SK-N-DZ (cell line): ENCODE data around the gene TBPL1.
"Not testable (repeated sequence)": the region's sequence is repeated elsewhere in the genome, so short reads cannot be mapped to it uniquely, and the experiment has no call there.

ENCODE experiments used
- DNase-seq: peaks from one replicate; pipeline ENCODE4 v3.0.0-alpha.2; 2015; ENCODE audit warnings: low spot score

Gene TBPL1

GRCh38 chr6:133973109-133973971, 20.3 kb downstream of the TBPL1 start:
- DNase-seq = peak; percentile 51

DNA sequence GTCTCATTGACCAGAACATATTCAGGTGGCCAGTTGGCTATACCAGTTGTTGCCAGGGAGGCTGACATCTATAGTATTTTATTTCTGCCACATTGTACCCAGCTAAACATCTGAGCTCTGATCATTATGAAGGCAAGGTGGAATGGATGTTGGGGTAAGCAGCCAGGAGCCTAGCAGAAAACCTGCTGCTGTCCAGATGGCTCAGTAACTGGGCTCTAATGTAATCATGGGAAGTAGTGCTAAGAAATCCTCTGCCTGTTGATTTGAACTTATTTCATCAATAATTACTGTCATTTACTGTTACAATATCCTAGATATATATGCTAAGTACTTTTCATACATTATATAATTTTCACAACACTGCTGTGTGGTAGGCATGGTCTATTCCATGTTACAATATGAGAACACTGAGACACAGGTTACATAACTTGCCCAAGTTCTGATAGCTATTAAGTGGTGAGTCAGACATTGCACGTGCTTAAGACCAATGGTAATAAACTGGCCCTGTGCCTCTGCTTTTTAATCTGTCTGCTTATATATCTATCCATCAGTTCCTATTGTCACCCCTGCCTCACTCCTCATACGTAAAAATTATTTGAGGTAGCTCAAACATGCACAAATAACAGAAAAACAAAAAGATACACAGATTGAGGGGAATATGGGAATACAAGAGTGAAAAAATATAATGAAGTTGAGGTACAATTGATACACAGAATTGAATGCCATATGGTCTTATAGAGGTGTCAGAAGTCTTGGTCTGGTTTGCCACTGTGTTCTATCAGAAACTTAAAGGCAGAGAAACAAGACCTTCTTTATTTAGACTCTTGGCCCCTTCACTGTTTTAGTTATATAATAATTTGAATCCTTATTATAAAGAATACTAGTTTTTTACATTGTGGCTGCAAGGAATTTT, 25.2 kb downstream of the TBPL1 start:
- DNase-seq = peak; percentile 33

DNA sequence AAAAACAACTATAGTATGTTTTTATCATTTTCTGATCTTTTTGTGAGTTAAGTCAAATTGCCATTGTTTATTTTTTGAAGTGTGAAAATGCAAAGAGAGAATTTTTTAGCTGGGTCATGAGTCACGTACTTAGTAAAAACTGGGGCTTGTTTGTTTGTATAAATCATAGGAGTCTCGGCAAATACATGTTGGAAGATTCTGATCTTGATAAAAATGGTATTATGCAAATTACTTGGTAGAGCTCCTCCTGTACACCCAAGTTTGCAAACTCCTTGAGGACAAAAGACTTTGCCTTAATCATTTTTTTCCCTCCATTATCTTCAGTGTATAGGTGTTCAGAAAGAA, 25.8 kb downstream of the TBPL1 start:
- no peak for DNase-seq

- not testable (repeated sequence) for DNase-seq
These were observed 26.4 kb downstream of the TBPL1 start for GRCh38 chr6:133979269-133979963.

GRCh38 chr6:133980168-133980567, 27.1 kb downstream of the TBPL1 start:
- DNase-seq = no peak

DNA sequence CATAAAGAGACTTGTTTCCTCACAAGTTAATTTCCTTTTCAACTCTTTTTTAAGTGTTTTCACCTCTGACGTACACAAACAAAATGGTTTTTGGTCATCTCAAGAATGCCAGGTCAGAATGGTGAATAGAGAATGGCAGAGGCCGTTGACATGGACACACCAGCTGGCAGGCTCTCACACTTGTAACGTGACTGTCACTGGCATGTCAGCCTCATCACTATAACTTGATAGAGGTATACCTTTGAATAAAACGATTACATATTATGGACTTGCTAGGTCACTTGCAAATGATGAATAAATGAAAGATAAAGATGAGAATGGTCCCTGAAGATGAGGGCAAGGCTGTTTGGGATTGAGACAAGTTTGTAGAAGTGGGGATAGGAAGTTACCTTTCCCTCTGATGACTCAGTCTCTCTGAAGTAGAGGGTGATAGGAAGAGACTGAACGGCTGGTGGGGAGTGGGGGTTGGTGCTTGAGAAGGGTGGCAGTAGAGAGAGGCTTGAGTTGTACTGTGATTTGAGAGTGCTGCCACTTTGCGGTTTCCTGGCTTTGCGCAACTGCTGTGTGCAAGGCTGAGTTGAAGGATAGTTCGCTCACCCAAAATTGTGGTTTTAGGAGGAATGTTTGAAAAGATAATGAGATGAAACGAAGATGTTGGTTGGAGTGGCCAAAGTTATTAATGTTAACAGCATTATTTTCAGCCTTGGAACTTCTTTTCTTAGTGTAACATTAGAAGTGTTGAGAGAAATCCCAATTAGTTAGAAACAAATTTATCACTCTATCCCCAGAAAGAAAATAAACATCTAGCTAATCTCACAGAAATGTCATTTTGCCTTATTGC, 30.3 kb downstream of the TBPL1 start:
- no peak for DNase-seq

- no peak for DNase-seq
These were observed 32.9 kb downstream of the TBPL1 start for GRCh38 chr6:133985970-133986369.

- DNase-seq = no peak
These were observed 33.9 kb downstream of the TBPL1 start for GRCh38 chr6:133986942-133987341.

DNA sequence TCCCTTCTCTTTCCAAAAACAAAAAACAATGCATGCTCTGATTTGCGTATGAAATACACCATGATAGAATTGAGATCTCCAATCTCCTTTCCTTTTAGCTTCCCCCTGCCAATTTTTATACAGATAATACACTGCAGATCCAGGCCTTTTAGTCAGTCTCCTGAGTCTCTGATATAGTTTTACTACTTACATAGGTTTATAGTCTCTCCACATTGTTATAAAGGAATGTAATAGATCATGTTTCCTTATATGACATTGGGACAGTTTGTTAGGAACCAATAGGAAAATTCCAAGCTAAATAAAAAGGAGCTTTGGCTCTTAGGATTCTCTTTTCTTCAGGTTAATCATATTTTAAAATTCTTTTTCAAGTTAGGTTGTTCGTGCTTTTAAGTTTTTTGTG, 36.5 kb downstream of the TBPL1 start:
- no peak for DNase-seq

GRCh38 chr6:133990321-133990720, 37.3 kb downstream of the TBPL1 start:
- no peak for DNase-seq

GRCh38 chr6:133991096-133991593, 38.1 kb downstream of the TBPL1 start:
- DNase-seq = no peak

- no peak for DNase-seq
These were observed 40.1 kb downstream of the TBPL1 start for GRCh38 chr6:133992992-133993680.

DNA sequence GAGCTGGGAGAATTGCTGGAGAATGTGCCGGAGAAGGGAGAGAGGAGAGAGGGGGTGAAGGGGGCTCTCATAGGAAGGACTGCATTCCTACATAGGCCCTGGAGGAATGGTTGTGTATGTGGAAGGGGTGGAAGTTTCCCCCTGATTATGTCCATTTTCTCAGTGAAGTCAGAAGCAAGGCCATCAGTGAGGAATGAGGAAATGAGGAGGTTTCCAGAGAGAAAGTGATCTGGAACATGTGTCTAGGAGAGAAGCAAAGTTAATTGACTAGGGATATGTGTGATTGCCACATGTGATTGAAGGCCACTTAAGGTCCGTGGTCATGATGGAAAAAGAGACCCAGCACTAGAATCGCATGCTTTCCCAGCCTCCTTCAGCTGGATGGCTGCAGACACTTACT, 42.3 kb downstream of the TBPL1 start:
- no peak for DNase-seq

DNA sequence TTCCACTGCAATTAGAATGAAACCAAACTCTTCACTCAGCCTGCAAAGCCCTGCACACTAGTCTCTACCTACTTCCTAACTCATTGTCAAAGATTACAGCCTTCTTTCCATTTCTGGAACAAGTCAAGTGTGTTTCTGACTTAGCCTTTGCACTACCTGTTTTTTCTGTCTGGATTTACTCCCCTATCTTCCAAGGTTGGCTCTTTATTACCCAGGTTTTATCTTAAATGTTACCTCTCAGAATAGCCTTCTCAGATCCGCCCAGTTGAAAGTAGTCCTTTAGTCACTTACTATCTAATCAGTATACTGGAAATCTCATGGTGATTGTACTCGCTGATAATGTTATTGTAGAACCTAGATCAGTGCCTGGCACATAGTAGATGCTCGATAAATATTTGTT, 42.7 kb downstream of the TBPL1 start:
- DNase-seq = no peak

DNA sequence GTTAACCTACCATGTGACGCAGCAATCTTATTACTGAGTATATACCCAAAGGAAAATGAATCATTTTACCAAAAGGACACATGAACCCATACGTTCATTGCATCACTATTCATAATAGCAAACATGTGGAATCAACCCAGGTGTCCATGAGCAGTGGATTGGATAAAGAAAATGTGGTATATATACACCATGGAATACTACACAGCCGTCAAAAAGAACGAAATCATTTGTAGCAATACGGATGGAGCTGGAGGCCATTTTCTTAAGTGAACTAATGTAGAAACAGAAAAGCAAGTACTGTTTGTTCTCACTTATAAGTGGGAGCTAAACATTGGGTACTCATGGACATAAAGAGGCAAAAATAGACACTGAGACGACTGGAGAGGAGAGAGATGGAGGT, 44.2 kb downstream of the TBPL1 start:
- no peak for DNase-seq

- no peak for DNase-seq
These were observed 46.3 kb downstream of the TBPL1 start for GRCh38 chr6:133999305-133999704.

GRCh38 chr6:134000443-134000842, 47.4 kb downstream of the TBPL1 start:
- DNase-seq = no peak

GRCh38 chr6:134002821-134003220, 49.8 kb downstream of the TBPL1 start:
- DNase-seq = no peak

- no peak for DNase-seq
These were observed 50.5 kb downstream of the TBPL1 start for GRCh38 chr6:134003542-134003951.

DNA sequence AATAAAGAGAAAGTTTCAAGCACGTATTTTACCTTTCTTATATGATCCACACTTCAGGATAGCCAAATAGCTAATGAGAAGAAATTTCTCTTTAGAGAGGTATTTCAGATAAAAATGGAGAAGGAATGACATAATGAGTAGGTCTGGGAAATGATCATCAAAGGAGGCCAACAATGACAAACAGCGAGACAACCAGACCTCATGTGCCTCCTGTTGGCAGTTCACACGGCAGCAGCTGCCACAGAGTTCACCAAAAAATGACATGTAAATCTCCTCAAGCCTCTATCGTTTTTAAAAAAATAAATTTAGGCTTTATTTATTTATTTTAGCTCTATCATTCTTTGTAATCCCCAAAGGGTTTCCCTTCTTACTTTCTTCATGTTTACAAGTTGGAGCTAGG, 51.7 kb downstream of the TBPL1 start:
- DNase-seq = no peak
